Measurements from ENCODE around the gene ZNF611. TPM values are rescaled to one million over a fixed set of nuclear protein-coding genes. Genes with fewer than 3 reads are reported as not detected.
"Not testable (repeated sequence)": the region's sequence is repeated elsewhere in the genome, so short reads cannot be mapped to it uniquely, and the experiment has no call there.

Gene ZNF611
- total RNA-seq, 1 experiment from 2014 or later, result 14.1 TPM

- peaks cover 38% of the 10 kb centered on the region for H3K36me3 ChIP-seq
- not testable (repeated sequence) for H3K4me1 ChIP-seq (replicated peaks); H3K4me3 ChIP-seq; DNase-seq (ENCODE audit: low read depth in 1 of 2, low spot score in 2 of 2); H3K27me3 ChIP-seq (replicated peaks); H3K9me3 ChIP-seq (replicated peaks); H3K27ac ChIP-seq
Measured at GRCh38 chr19:52705615-52706014, 29.2 kb downstream of the ZNF611 start.

GRCh38 chr19:52703917-52704316 is 30.9 kb downstream of the ZNF611 start:
- Histone ChIP-seq H3K9me3 (replicated peaks) (no peaks in the 10 kb centered on the region; the same call in 1 of the 2 replicates), H3K27me3 (replicated peaks) (no peaks in the 10 kb centered on the region), H3K36me3 (peaks cover 38% of the 10 kb centered on the region), H3K4me1 (replicated peaks) (no peaks in the 10 kb centered on the region), H3K27ac (no peak overlapping the region), H3K4me3 (no peak overlapping the region)
- no peak for DNase-seq (ENCODE audit: low read depth in 1 of 2, low spot score in 2 of 2)

GRCh38 chr19:52700673-52701072 is 34.2 kb downstream of the ZNF611 start:
- no peak overlapping the region for H3K27ac ChIP-seq
- no peaks in the 10 kb centered on the region for H3K27me3 ChIP-seq (replicated peaks)
- no peaks in the 10 kb centered on the region; the same call in 1 of the 2 replicates for H3K9me3 ChIP-seq (replicated peaks)
- no peak for DNase-seq (ENCODE audit: low read depth in 1 of 2, low spot score in 2 of 2)
- no peaks in the 10 kb centered on the region for H3K4me1 ChIP-seq (replicated peaks)
- peaks cover 20% of the 10 kb centered on the region for H3K36me3 ChIP-seq
- no peak overlapping the region for H3K4me3 ChIP-seq

GRCh38 chr19:52699555-52699954 is 35.3 kb downstream of the ZNF611 start:
- DNase-seq (ENCODE audit: low read depth in 1 of 2, low spot score in 2 of 2); H3K4me3 ChIP-seq; H3K9me3 ChIP-seq (replicated peaks); H3K27ac ChIP-seq; H3K27me3 ChIP-seq (replicated peaks); H3K4me1 ChIP-seq (replicated peaks); H3K36me3 ChIP-seq: not testable (repeated sequence)

GRCh38 chr19:52695996-52696395 is 38.8 kb downstream of the ZNF611 start:
- H3K9me3 ChIP-seq (replicated peaks), result no peaks in the 10 kb centered on the region; the same call in 1 of the 2 replicates
- H3K4me3 ChIP-seq, result no peak overlapping the region
- no peaks in the 10 kb centered on the region for H3K36me3 ChIP-seq
- no peak for DNase-seq (ENCODE audit: low read depth in 1 of 2, low spot score in 2 of 2)
- peaks cover under 1% of the 10 kb centered on the region for H3K4me1 ChIP-seq (replicated peaks)
- no peak overlapping the region for H3K27ac ChIP-seq
- no peaks in the 10 kb centered on the region for H3K27me3 ChIP-seq (replicated peaks)

GRCh38 chr19:52694921-52695320 is 39.9 kb downstream of the ZNF611 start:
- DNase-seq (ENCODE audit: low read depth in 1 of 2, low spot score in 2 of 2), result no peak
- H3K4me1 ChIP-seq (replicated peaks), result peaks cover 5% of the 10 kb centered on the region
- H3K36me3 ChIP-seq, result no peaks in the 10 kb centered on the region
- no peak overlapping the region for H3K27ac ChIP-seq
- no peaks in the 10 kb centered on the region; the same call in 1 of the 2 replicates for H3K9me3 ChIP-seq (replicated peaks)
- no peak overlapping the region for H3K4me3 ChIP-seq
- no peaks in the 10 kb centered on the region for H3K27me3 ChIP-seq (replicated peaks)

- H3K36me3 ChIP-seq; DNase-seq (ENCODE audit: low read depth in 1 of 2, low spot score in 2 of 2); H3K9me3 ChIP-seq (replicated peaks); H3K27ac ChIP-seq; H3K4me1 ChIP-seq (replicated peaks); H3K27me3 ChIP-seq (replicated peaks); H3K4me3 ChIP-seq: not testable (repeated sequence)
Measured at GRCh38 chr19:52694281-52694680, 40.6 kb downstream of the ZNF611 start.

GRCh38 chr19:52692431-52693008 is 42.3 kb downstream of the ZNF611 start:
- Histone ChIP-seq H3K27me3 (replicated peaks) (no peaks in the 10 kb centered on the region), H3K27ac (no peak overlapping the region), H3K4me1 (replicated peaks) (peaks cover 9% of the 10 kb centered on the region), H3K36me3 (peaks cover 9% of the 10 kb centered on the region), H3K9me3 (replicated peaks) (no peaks in the 10 kb centered on the region; the same call in 1 of the 2 replicates), H3K4me3 (no peak overlapping the region)
- no peak for DNase-seq (ENCODE audit: low read depth in 1 of 2, low spot score in 2 of 2)

- Histone ChIP-seq H3K27ac (no peak overlapping the region), H3K4me3 (no peak overlapping the region), H3K36me3 (peaks cover 9% of the 10 kb centered on the region), H3K27me3 (replicated peaks) (no peaks in the 10 kb centered on the region), H3K4me1 (replicated peaks) (peaks cover 11% of the 10 kb centered on the region), H3K9me3 (replicated peaks) (no peaks in the 10 kb centered on the region; the same call in 1 of the 2 replicates)
- no peak for DNase-seq (ENCODE audit: low read depth in 1 of 2, low spot score in 2 of 2)
Measured at GRCh38 chr19:52691737-52692136, 43.1 kb downstream of the ZNF611 start.

GRCh38 chr19:52691215-52691610 is 43.6 kb downstream of the ZNF611 start:
- Histone ChIP-seq H3K36me3 (peaks cover 9% of the 10 kb centered on the region), H3K4me1 (replicated peaks) (peaks cover 15% of the 10 kb centered on the region), H3K27me3 (replicated peaks) (no peaks in the 10 kb centered on the region), H3K9me3 (replicated peaks) (peaks cover 2% of the 10 kb centered on the region; the same call in 1 of the 2 replicates), H3K27ac (peak overlapping the region; percentile 43), H3K4me3 (no peak overlapping the region)
- no peak for DNase-seq (ENCODE audit: low read depth in 1 of 2, low spot score in 2 of 2)

GRCh38 chr19:52690369-52691214 is 44.3 kb downstream of the ZNF611 start:
- H3K4me3 ChIP-seq, result peak overlapping the region; percentile 49
- peak overlapping the region; percentile 43 for H3K27ac ChIP-seq
- no peaks in the 10 kb centered on the region for H3K27me3 ChIP-seq (replicated peaks)
- peaks cover 15% of the 10 kb centered on the region for H3K4me1 ChIP-seq (replicated peaks)
- peak; percentile 82 to 97 for DNase-seq (ENCODE audit: low read depth in 1 of 2, low spot score in 2 of 2)
- H3K9me3 ChIP-seq (replicated peaks), result peaks cover 2% of the 10 kb centered on the region; the same call in 1 of the 2 replicates
- H3K36me3 ChIP-seq, result peaks cover 10% of the 10 kb centered on the region

GRCh38 chr19:52689843-52690368 is 44.9 kb downstream of the ZNF611 start:
- H3K9me3 ChIP-seq (replicated peaks), result peaks cover 2% of the 10 kb centered on the region; the same call in 1 of the 2 replicates
- peak overlapping the region; percentile 43 for H3K27ac ChIP-seq
- H3K4me1 ChIP-seq (replicated peaks), result peaks cover 15% of the 10 kb centered on the region
- peak overlapping the region; percentile 49 for H3K4me3 ChIP-seq
- no peaks in the 10 kb centered on the region for H3K27me3 ChIP-seq (replicated peaks)
- DNase-seq (ENCODE audit: low read depth in 1 of 2, low spot score in 2 of 2), result peak in 1 of 2 experiments; percentile 49
- peaks cover 14% of the 10 kb centered on the region for H3K36me3 ChIP-seq

- H3K27me3 ChIP-seq (replicated peaks); H3K9me3 ChIP-seq (replicated peaks): not testable (repeated sequence)
- Histone ChIP-seq H3K36me3 (peaks cover 14% of the 10 kb centered on the region), H3K27ac (peak overlapping the region; percentile 43), H3K4me3 (peak overlapping the region; percentile 49), H3K4me1 (replicated peaks) (peaks cover 15% of the 10 kb centered on the region)
- DNase-seq (ENCODE audit: low read depth in 1 of 2, low spot score in 2 of 2), result peak in 1 of 2 experiments; percentile 13
Measured at GRCh38 chr19:52688925-52689796, 45.7 kb downstream of the ZNF611 start.

Measured in SJSA1 (cell line).